Activated T-cell treated with anti-CD3 and anti-CD28 coated beads, Interleukin-2, amount 50 U/mL, for 4 hours (primary cell): ENCODE measurements around the gene NFYC. TPM values are rescaled to one million over a fixed set of nuclear protein-coding genes. Genes with fewer than 3 reads are reported as not detected.

ENCODE experiments used
- ATAC-seq, 2 donors: fragments of 200-7000 bp; cut with Tn5 transposase; one replicate each; pipeline ENCODE4 v1.10.0; 2021
- DNase-seq: peaks from one replicate; pipeline ENCODE4 v3.0.0-alpha.2; 2020
- H3K27me3 Mint-ChIP-seq: one replicate; pipeline ENCODE4 v1.8.0; 2021; ENCODE audit warnings: low read depth, mixed read lengths
- H3K36me3 Mint-ChIP-seq: one replicate; pipeline ENCODE4 v1.8.0; 2022; ENCODE audit warnings: mixed read lengths; ENCODE audit not compliant: insufficient read depth
- H3K4me1 Mint-ChIP-seq: one replicate; pipeline ENCODE4 v1.8.0; 2021; ENCODE audit warnings: low read depth, mixed read lengths
- H3K4me3 Mint-ChIP-seq: one replicate; pipeline ENCODE4 v1.8.0; 2021; ENCODE audit warnings: mild to moderate bottlenecking, moderate library complexity, mixed read lengths
- H3K9me3 Mint-ChIP-seq: one replicate; pipeline ENCODE4 v1.8.0; 2021; ENCODE audit warnings: mixed read lengths
- total RNA-seq, 3 donors: library from RNA; stranded (reverse); gene quantifications; one replicate each; pipeline ENCODE4 v1.2.1, GENCODE V29; 2021

NFYC gene
- total RNA-seq, 3 donors from 2014 or later = 59.8 to 72.8 (median 67.0) TPM

- H3K36me3 Mint-ChIP-seq = no peaks in the 10 kb centered on the region
- H3K4me1 Mint-ChIP-seq = peaks cover 12% of the 10 kb centered on the region
- ATAC-seq (no peak), DNase-seq (no peak)
- no peak overlapping the region for H3K4me3 Mint-ChIP-seq
- H3K27me3 Mint-ChIP-seq = peaks cover 2% of the 10 kb centered on the region
- no peaks in the 10 kb centered on the region for H3K9me3 Mint-ChIP-seq
These were observed 31.9 kb upstream of the NFYC start for GRCh38 chr1:40659649-40659947.

- Mint-ChIP-seq H3K4me3 (no peak overlapping the region), H3K9me3 (no peaks in the 10 kb centered on the region), H3K36me3 (no peaks in the 10 kb centered on the region), H3K4me1 (peaks cover 19% of the 10 kb centered on the region), H3K27me3 (no peaks in the 10 kb centered on the region)
- DNase-seq (no peak), ATAC-seq (no peak)
These were observed 29.8 kb upstream of the NFYC start for GRCh38 chr1:40661678-40662077.

GRCh38 chr1:40662151-40662550 lies 29.4 kb upstream of the NFYC start:
- no peak for DNase-seq
- Mint-ChIP-seq H3K4me1 (peaks cover 19% of the 10 kb centered on the region), H3K4me3 (no peak overlapping the region), H3K27me3 (no peaks in the 10 kb centered on the region), H3K36me3 (no peaks in the 10 kb centered on the region), H3K9me3 (no peaks in the 10 kb centered on the region)
- no peak for ATAC-seq

GRCh38 chr1:40662864-40663263 lies 28.6 kb upstream of the NFYC start:
- peak in 1 of 2 donors; percentile 55 for ATAC-seq
- Mint-ChIP-seq H3K27me3 (no peaks in the 10 kb centered on the region), H3K4me3 (no peak overlapping the region), H3K4me1 (peaks cover 21% of the 10 kb centered on the region), H3K36me3 (no peaks in the 10 kb centered on the region), H3K9me3 (no peaks in the 10 kb centered on the region)
- DNase-seq = no peak

- Mint-ChIP-seq H3K4me1 (peaks cover 21% of the 10 kb centered on the region), H3K27me3 (no peaks in the 10 kb centered on the region), H3K4me3 (peak overlapping the region; percentile 62), H3K9me3 (no peaks in the 10 kb centered on the region), H3K36me3 (no peaks in the 10 kb centered on the region)
- DNase-seq = no peak
- no peak for ATAC-seq
These were observed 28.0 kb upstream of the NFYC start for GRCh38 chr1:40663324-40664166.

- Mint-ChIP-seq H3K27me3 (no peaks in the 10 kb centered on the region), H3K36me3 (no peaks in the 10 kb centered on the region), H3K4me1 (peaks cover 23% of the 10 kb centered on the region), H3K9me3 (no peaks in the 10 kb centered on the region), H3K4me3 (peak overlapping the region; percentile 74)
- no peak for ATAC-seq
- no peak for DNase-seq
These were observed 27.4 kb upstream of the NFYC start for GRCh38 chr1:40664167-40664537.

GRCh38 chr1:40664791-40665190 lies 26.7 kb upstream of the NFYC start:
- Mint-ChIP-seq H3K4me3 (peak overlapping the region; percentile 74), H3K4me1 (peaks cover 23% of the 10 kb centered on the region), H3K36me3 (no peaks in the 10 kb centered on the region), H3K9me3 (no peaks in the 10 kb centered on the region), H3K27me3 (no peaks in the 10 kb centered on the region)
- ATAC-seq (no peak), DNase-seq (no peak)

- Mint-ChIP-seq H3K9me3 (no peaks in the 10 kb centered on the region), H3K4me3 (peak within 1 kb of the TSS; percentile 76), H3K4me1 (peaks cover 23% of the 10 kb centered on the region), H3K27me3 (no peaks in the 10 kb centered on the region), H3K36me3 (no peaks in the 10 kb centered on the region)
- ATAC-seq (peak; percentile 85 to 87), DNase-seq (peak; percentile 83)
These were observed 26.0 kb upstream of the NFYC start, which contains the start of gene RIMS3 for GRCh38 chr1:40665335-40666171. TSS of gene RIMS3 (minus strand) at chr1:40665682. CDS start at chr1:40641925, 23,757 bp downstream.

- DNase-seq (peak; percentile 84), ATAC-seq (peak; percentile 54 to 58)
- H3K4me1 Mint-ChIP-seq = peaks cover 12% of the 10 kb centered on the region
- H3K36me3 Mint-ChIP-seq = no peaks in the 10 kb centered on the region
- H3K27me3 Mint-ChIP-seq = no peaks in the 10 kb centered on the region
- peak overlapping the region; percentile 69 for H3K4me3 Mint-ChIP-seq
- no peaks in the 10 kb centered on the region for H3K9me3 Mint-ChIP-seq
These were observed 22.6 kb upstream of the NFYC start for GRCh38 chr1:40668769-40669525.

- H3K27me3 Mint-ChIP-seq = peaks cover 4% of the 10 kb centered on the region
- peaks cover 3% of the 10 kb centered on the region for H3K4me1 Mint-ChIP-seq
- ATAC-seq (no peak), DNase-seq (no peak)
- H3K36me3 Mint-ChIP-seq = no peaks in the 10 kb centered on the region
- H3K4me3 Mint-ChIP-seq = no peak overlapping the region
- H3K9me3 Mint-ChIP-seq = no peaks in the 10 kb centered on the region
These were observed 18.1 kb upstream of the NFYC start for GRCh38 chr1:40673452-40673851.

GRCh38 chr1:40676501-40676900 lies 15.0 kb upstream of the NFYC start:
- Mint-ChIP-seq H3K4me1 (no peaks in the 10 kb centered on the region), H3K4me3 (no peak overlapping the region), H3K9me3 (no peaks in the 10 kb centered on the region), H3K36me3 (no peaks in the 10 kb centered on the region), H3K27me3 (peaks cover 4% of the 10 kb centered on the region)
- no peak for DNase-seq
- no peak for ATAC-seq

GRCh38 chr1:40679165-40679953 lies 12.1 kb upstream of the NFYC start:
- ATAC-seq = no peak
- DNase-seq = no peak
- no peaks in the 10 kb centered on the region for H3K4me1 Mint-ChIP-seq
- H3K4me3 Mint-ChIP-seq = no peak overlapping the region
- peaks cover 4% of the 10 kb centered on the region for H3K27me3 Mint-ChIP-seq
- H3K36me3 Mint-ChIP-seq = no peaks in the 10 kb centered on the region
- H3K9me3 Mint-ChIP-seq = no peaks in the 10 kb centered on the region

GRCh38 chr1:40684669-40685068 lies 6.8 kb upstream of the NFYC start:
- no peak for ATAC-seq
- Mint-ChIP-seq H3K36me3 (peaks cover 13% of the 10 kb centered on the region), H3K4me1 (no peaks in the 10 kb centered on the region), H3K27me3 (no peaks in the 10 kb centered on the region), H3K9me3 (peaks cover 3% of the 10 kb centered on the region), H3K4me3 (no peak overlapping the region)
- DNase-seq = no peak

- ATAC-seq = no peak
- Mint-ChIP-seq H3K4me3 (no peak overlapping the region), H3K4me1 (peaks cover 14% of the 10 kb centered on the region), H3K36me3 (peaks cover 15% of the 10 kb centered on the region), H3K9me3 (peaks cover 3% of the 10 kb centered on the region), H3K27me3 (no peaks in the 10 kb centered on the region)
- no peak for DNase-seq
These were observed 4.4 kb upstream of the NFYC start for GRCh38 chr1:40687059-40687458.
